GM12878 (cell line): Measurements from ENCODE around the gene JUND. TPM values are rescaled to one million over a fixed set of nuclear protein-coding genes. Genes with fewer than 3 reads are reported as not detected.
A peak's percentile ranks its signal among the peaks of the same experiment; 100 is the strongest.

Experiments
- BHLHE40 ChIP-seq, 2 experiments: fragments of 450-650 bp in 1 of 2; IDR thresholded peaks; 2 replicates each; pipeline ENCODE4 v1.6.1; 2011 to 2017; ENCODE audit warnings: low read depth in 2 of 2, borderline replicate concordance in 1 of 2, improper control_type of control experiment in 1 of 2, low read length in 1 of 2, mild to moderate bottlenecking in 1 of 2
- CHD2 ChIP-seq: IDR thresholded peaks from 2 replicates; pipeline ENCODE4 v1.6.1; 2011; ENCODE audit warnings: low read depth, low read length, improper control_type of control experiment, borderline replicate concordance
- CREB1 ChIP-seq: IDR thresholded peaks from 2 replicates; pipeline ENCODE4 v1.6.1; 2012; ENCODE audit warnings: low read depth, mild to moderate bottlenecking, inconsistent platforms
- ETV6 ChIP-seq, 2 experiments: fragments of 450-650 bp in 1 of 2; IDR thresholded peaks in 1 of 2; conservative IDR thresholded peaks in 1 of 2; 2 replicates each; pipeline ENCODE4 v1.6.1; 2014; ENCODE audit warnings: antibody characterized with exemption in 1 of 2, borderline replicate concordance in 1 of 2, low read depth in 1 of 2, mild to moderate bottlenecking in 1 of 2, moderate library complexity in 1 of 2
- KAT2A ChIP-seq: conservative IDR thresholded peaks from 2 replicates; pipeline ENCODE4 v1.6.1; 2011; ENCODE audit warnings: low read depth, low read length; ENCODE audit not compliant: control insufficient read depth
- MXI1 ChIP-seq: fragments of 150-350 bp; IDR thresholded peaks from 2 replicates; pipeline ENCODE4 v1.6.1; 2011; ENCODE audit warnings: low read depth, mild to moderate bottlenecking, inconsistent platforms, low read length, improper control_type of control experiment
- NBN ChIP-seq: fragments of 450-650 bp; IDR thresholded peaks from 2 replicates; pipeline ENCODE4 v1.6.1; 2016
- NFIC ChIP-seq: IDR thresholded peaks from 2 replicates; pipeline ENCODE4 v1.6.1; 2012; ENCODE audit warnings: low read depth, mild to moderate bottlenecking, inconsistent platforms, low read length, moderate library complexity
- RAD21 ChIP-seq: IDR thresholded peaks from 2 replicates; pipeline ENCODE4 v1.6.1; 2011; ENCODE audit warnings: mild to moderate bottlenecking, low read depth, low read length, moderate library complexity; ENCODE audit not compliant: insufficient read depth
- SREBF2 ChIP-seq: IDR thresholded peaks from 2 replicates; pipeline ENCODE4 v1.6.1; 2012; ENCODE audit warnings: mild to moderate bottlenecking, low read length
- YY1 ChIP-seq: IDR thresholded peaks from 2 replicates; pipeline ENCODE4 v1.6.1; 2011; ENCODE audit warnings: low read depth, mild to moderate bottlenecking, low read length
- ZZZ3 ChIP-seq: IDR thresholded peaks from 2 replicates; pipeline ENCODE4 v1.6.1; 2011; ENCODE audit warnings: low read depth; ENCODE audit not compliant: control insufficient read depth, insufficient read length
- polyA plus RNA-seq, 11 experiments: library from polyadenylated mRNA; depleted of rRNA in 4 of 11; unstranded in 6 of 11; stranded (reverse) in 5 of 11; fragments of >200 nt; fragmentation: Nextera tagmentation in 4 of 11; fragmentation: Illumina TruSeq in 1 of 11; extraction: Ambion mirVana in 4 of 11; extraction: Trizol in 1 of 11; gene quantifications; 1 replicate in 1 of 11; 2 replicates in 10 of 11; pipeline versions ENCODE4 v1.2.1 to v1.2.3, GENCODE V29; 2011 to 2016; ENCODE audit warnings: inconsistent platforms in 2 of 11, missing spikeins in 2 of 11, low read depth in 1 of 11
- total RNA-seq, 4 experiments: library from RNA; depleted of rRNA in 3 of 4; stranded (reverse); fragments of >200 nt in 3 of 4; fragmentation: Illumina TruSeq in 1 of 4; extraction: Trizol in 1 of 4; gene quantifications; 2 replicates each; pipeline versions ENCODE4 v1.2.1 to v1.2.3, GENCODE V29; 2013 to 2021
- TF ChIP-seq, protein P1 (sequence below): IDR thresholded peaks from 2 replicates; pipeline ENCODE4 v1.6.1; 2012; ENCODE audit warnings: improper control_type of control experiment, low read depth, low read length; ENCODE audit not compliant: insufficient replicate concordance
- TF ChIP-seq, protein P2 (sequence below): fragments of 450-650 bp; formaldehyde crosslinking; IDR thresholded peaks from 2 replicates; pipeline ENCODE4 v1.4.0; 2022; ENCODE audit warnings: mild to moderate bottlenecking, moderate library complexity
- TF ChIP-seq, protein P3 (sequence below): fragments of 450-650 bp; IDR thresholded peaks from 2 replicates; pipeline ENCODE4 v1.6.1; 2016; ENCODE audit warnings: mild to moderate bottlenecking
- TF ChIP-seq, protein P4 (sequence below): fragments of 450-650 bp; IDR thresholded peaks from 2 replicates; pipeline ENCODE4 v1.6.1; 2017; ENCODE audit warnings: borderline replicate concordance

JUND gene
- total and polyA plus RNA-seq, 10 of the 15 experiments (the other 5 are each of a cell fraction or from before 2014, with no cell fraction given), result 7.4 to 164 (median 18.8) TPM

DNA sequence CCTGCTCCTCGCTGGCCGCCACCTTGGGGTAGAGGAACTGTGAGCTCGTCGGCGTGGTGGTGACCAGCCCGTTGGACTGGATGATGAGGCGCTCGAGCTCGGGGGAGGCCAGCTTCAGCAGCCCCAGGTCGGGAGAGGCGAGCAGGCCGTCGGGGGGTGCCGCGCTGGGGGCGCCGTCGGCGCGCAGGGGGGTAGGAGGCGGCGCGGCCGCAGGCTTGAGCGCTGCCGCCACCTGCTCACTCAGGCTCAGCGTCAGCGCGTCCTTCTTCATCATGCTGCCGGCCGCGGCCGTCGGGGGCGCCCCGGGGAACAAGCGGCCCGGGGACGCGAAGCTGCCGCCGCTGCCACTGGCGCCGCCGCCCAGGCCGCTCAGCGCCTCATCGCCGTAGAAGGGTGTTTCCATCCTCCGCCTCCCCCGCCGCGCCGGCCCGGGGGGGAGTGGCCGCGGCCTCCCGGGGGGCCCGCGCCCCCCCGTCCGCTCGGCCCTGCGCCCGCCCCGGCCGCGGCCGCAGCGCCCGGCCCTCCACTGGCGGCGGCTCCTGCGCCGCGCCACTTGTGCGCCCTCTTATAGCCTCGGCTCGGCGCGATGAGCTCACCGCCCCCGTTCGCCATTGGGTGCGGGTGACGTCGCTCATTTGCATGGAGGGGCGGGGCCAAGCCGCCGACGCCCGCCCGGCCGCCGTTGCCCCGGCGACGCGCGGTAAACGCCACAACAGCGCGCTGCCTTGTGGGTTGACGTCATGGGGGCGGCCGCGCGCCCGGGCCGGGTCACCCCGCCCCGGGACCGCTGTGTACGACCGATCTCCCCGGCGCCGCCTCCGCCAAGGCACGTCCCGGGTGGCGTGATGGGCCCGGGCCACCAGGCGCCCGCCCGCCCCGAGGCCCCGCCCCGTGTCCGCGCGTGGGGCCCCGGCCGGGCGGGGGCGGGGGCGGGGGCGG is at the start of gene JUND (continued):
- TF ChIP-seq, protein P1, sequence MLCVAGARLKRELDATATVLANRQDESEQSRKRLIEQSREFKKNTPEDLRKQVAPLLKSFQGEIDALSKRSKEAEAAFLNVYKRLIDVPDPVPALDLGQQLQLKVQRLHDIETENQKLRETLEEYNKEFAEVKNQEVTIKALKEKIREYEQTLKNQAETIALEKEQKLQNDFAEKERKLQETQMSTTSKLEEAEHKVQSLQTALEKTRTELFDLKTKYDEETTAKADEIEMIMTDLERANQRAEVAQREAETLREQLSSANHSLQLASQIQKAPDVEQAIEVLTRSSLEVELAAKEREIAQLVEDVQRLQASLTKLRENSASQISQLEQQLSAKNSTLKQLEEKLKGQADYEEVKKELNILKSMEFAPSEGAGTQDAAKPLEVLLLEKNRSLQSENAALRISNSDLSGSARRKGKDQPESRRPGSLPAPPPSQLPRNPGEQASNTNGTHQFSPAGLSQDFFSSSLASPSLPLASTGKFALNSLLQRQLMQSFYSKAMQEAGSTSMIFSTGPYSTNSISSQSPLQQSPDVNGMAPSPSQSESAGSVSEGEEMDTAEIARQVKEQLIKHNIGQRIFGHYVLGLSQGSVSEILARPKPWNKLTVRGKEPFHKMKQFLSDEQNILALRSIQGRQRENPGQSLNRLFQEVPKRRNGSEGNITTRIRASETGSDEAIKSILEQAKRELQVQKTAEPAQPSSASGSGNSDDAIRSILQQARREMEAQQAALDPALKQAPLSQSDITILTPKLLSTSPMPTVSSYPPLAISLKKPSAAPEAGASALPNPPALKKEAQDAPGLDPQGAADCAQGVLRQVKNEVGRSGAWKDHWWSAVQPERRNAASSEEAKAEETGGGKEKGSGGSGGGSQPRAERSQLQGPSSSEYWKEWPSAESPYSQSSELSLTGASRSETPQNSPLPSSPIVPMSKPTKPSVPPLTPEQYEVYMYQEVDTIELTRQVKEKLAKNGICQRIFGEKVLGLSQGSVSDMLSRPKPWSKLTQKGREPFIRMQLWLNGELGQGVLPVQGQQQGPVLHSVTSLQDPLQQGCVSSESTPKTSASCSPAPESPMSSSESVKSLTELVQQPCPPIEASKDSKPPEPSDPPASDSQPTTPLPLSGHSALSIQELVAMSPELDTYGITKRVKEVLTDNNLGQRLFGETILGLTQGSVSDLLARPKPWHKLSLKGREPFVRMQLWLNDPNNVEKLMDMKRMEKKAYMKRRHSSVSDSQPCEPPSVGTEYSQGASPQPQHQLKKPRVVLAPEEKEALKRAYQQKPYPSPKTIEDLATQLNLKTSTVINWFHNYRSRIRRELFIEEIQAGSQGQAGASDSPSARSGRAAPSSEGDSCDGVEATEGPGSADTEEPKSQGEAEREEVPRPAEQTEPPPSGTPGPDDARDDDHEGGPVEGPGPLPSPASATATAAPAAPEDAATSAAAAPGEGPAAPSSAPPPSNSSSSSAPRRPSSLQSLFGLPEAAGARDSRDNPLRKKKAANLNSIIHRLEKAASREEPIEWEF, result no peak
- TF ChIP-seq KAT2A (no peak), SREBF2 (peak; percentile 63), BHLHE40 (IDR thresholded peaks at IDR 0.05; ENCODE audit: borderline replicate concordance in 1 of 2, low read depth in 2 of 2, low read length in 1 of 2) (peak in 1 of 2 experiments; percentile 94; a peak in 3 of 4 replicates), CHD2 (peak; percentile 60; the same call in 1 of the 2 replicates), ETV6 (conservative IDR thresholded peaks at IDR 0.05 in 1 of 2, IDR thresholded peaks at IDR 0.05 in 1 of 2; ENCODE audit: borderline replicate concordance in 1 of 2, low read depth in 1 of 2) (peak in 1 of 2 experiments; percentile 40; a peak in 1 of 4 replicates), NFIC (no peak), YY1 (peak; percentile 50; the same call in 1 of the 2 replicates), MXI1 (peak; percentile 98), NBN (no peak), ZZZ3 (no peak), RAD21 (no peak), CREB1 (peak; percentile 84)
- TF ChIP-seq, protein P2, sequence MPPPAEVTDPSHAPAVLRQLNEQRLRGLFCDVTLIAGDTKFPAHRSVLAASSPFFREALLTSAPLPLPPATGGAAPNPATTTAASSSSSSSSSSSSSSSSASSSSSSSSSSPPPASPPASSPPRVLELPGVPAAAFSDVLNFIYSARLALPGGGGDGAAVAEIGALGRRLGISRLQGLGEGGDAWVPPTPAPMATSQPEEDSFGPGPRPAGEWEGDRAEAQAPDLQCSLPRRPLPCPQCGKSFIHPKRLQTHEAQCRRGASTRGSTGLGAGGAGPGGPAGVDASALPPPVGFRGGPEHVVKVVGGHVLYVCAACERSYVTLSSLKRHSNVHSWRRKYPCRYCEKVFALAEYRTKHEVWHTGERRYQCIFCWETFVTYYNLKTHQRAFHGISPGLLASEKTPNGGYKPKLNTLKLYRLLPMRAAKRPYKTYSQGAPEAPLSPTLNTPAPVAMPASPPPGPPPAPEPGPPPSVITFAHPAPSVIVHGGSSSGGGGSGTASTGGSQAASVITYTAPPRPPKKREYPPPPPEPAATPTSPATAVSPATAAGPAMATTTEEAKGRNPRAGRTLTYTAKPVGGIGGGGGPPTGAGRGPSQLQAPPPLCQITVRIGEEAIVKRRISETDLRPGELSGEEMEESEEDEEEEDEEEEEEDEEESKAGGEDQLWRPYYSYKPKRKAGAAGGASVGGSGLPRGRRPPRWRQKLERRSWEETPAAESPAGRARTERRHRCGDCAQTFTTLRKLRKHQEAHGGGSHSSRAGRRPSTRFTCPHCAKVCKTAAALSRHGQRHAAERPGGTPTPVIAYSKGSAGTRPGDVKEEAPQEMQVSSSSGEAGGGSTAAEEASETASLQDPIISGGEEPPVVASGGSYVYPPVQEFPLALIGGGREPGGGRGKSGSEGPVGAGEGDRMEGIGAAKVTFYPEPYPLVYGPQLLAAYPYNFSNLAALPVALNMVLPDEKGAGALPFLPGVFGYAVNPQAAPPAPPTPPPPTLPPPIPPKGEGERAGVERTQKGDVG (CRISPR knock-in tag), result no peak; the same call in 1 of the 2 replicates
- TF ChIP-seq, protein P3, sequence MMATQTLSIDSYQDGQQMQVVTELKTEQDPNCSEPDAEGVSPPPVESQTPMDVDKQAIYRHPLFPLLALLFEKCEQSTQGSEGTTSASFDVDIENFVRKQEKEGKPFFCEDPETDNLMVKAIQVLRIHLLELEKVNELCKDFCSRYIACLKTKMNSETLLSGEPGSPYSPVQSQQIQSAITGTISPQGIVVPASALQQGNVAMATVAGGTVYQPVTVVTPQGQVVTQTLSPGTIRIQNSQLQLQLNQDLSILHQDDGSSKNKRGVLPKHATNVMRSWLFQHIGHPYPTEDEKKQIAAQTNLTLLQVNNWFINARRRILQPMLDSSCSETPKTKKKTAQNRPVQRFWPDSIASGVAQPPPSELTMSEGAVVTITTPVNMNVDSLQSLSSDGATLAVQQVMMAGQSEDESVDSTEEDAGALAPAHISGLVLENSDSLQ, result peak; percentile 86
- TF ChIP-seq, protein P4, sequence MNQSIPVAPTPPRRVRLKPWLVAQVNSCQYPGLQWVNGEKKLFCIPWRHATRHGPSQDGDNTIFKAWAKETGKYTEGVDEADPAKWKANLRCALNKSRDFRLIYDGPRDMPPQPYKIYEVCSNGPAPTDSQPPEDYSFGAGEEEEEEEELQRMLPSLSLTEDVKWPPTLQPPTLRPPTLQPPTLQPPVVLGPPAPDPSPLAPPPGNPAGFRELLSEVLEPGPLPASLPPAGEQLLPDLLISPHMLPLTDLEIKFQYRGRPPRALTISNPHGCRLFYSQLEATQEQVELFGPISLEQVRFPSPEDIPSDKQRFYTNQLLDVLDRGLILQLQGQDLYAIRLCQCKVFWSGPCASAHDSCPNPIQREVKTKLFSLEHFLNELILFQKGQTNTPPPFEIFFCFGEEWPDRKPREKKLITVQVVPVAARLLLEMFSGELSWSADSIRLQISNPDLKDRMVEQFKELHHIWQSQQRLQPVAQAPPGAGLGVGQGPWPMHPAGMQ, result no peak
